ENCODE results near the gene CCS. TPM values are rescaled to one million over a fixed set of nuclear protein-coding genes. Genes with fewer than 3 reads are reported as not detected.

The CCS gene
- total RNA-seq, 1 donor from 2014 or later, result 79.8 TPM

GRCh38 chr11:66591175-66591574 is 1.8 kb upstream of the CCS start:
- Mint-ChIP-seq H3K4me3 (no peak overlapping the region), H3K27ac (no peak overlapping the region), H3K27me3 (ENCODE audit: low read depth) (no peaks in the 10 kb centered on the region), H3K4me1 (peaks cover 24% of the 10 kb centered on the region), H3K36me3 (no peaks in the 10 kb centered on the region), H3K9me3 (peaks cover 7% of the 10 kb centered on the region)
- no peak for DNase-seq (ENCODE audit: low spot score in 2 of 2, unreplicated experiment in 2 of 2)
- TF ChIP-seq CTCF (IDR thresholded peaks at IDR 0.05; ENCODE audit: unreplicated experiment), result no peak

- peaks cover 24% of the 10 kb centered on the region for H3K4me1 Mint-ChIP-seq
- TF ChIP-seq CTCF (IDR thresholded peaks at IDR 0.05; ENCODE audit: unreplicated experiment), result no peak
- no peak for DNase-seq (ENCODE audit: low spot score in 2 of 2, unreplicated experiment in 2 of 2)
Observed at GRCh38 chr11:66593303-66593635, 284 bp downstream of the CCS start.

GRCh38 chr11:66593650-66594049 is 665 bp downstream of the CCS start:
- Mint-ChIP-seq H3K36me3 (no peaks in the 10 kb centered on the region), H3K4me3 (peak overlapping the region; percentile 100), H3K4me1 (peaks cover 24% of the 10 kb centered on the region), H3K9me3 (peaks cover 7% of the 10 kb centered on the region), H3K27ac (peak overlapping the region; percentile 100), H3K27me3 (ENCODE audit: low read depth) (no peaks in the 10 kb centered on the region)
- DNase-seq (ENCODE audit: low spot score in 2 of 2, unreplicated experiment in 2 of 2), result no peak
- TF ChIP-seq CTCF (IDR thresholded peaks at IDR 0.05; ENCODE audit: unreplicated experiment), result no peak

More at GRCh38 chr11:66593303-66593635, 284 bp downstream of the CCS start:
- Mint-ChIP-seq H3K9me3 (peaks cover 7% of the 10 kb centered on the region), H3K27ac (peak overlapping the region; percentile 100), H3K27me3 (ENCODE audit: low read depth) (no peaks in the 10 kb centered on the region), H3K4me3 (peak overlapping the region; percentile 100), H3K36me3 (no peaks in the 10 kb centered on the region)

- DNase-seq (ENCODE audit: low spot score in 2 of 2, unreplicated experiment in 2 of 2), result no peak
- H3K27ac Mint-ChIP-seq, result peak overlapping the region; percentile 91
- H3K4me3 Mint-ChIP-seq, result peak overlapping the region; percentile 35
- peaks cover 24% of the 10 kb centered on the region for H3K4me1 Mint-ChIP-seq
- H3K27me3 Mint-ChIP-seq (ENCODE audit: low read depth), result no peaks in the 10 kb centered on the region
- peaks cover 3% of the 10 kb centered on the region for H3K9me3 Mint-ChIP-seq
- TF ChIP-seq CTCF (IDR thresholded peaks at IDR 0.05; ENCODE audit: unreplicated experiment), result no peak
- H3K36me3 Mint-ChIP-seq, result peaks cover under 1% of the 10 kb centered on the region
Observed at GRCh38 chr11:66595245-66595904, 2.4 kb downstream of the CCS start.

- no peak for DNase-seq (ENCODE audit: low spot score in 2 of 2, unreplicated experiment in 2 of 2)
- H3K27me3 Mint-ChIP-seq (ENCODE audit: low read depth), result no peaks in the 10 kb centered on the region
- H3K36me3 Mint-ChIP-seq, result peaks cover 8% of the 10 kb centered on the region
- peaks cover 16% of the 10 kb centered on the region for H3K4me1 Mint-ChIP-seq
- TF ChIP-seq CTCF (IDR thresholded peaks at IDR 0.05; ENCODE audit: unreplicated experiment), result no peak
- H3K27ac Mint-ChIP-seq, result no peak overlapping the region
- H3K9me3 Mint-ChIP-seq, result no peaks in the 10 kb centered on the region
- no peak overlapping the region for H3K4me3 Mint-ChIP-seq
Observed at GRCh38 chr11:66598993-66599392, 6.0 kb downstream of the CCS start.
